Left lobe of liver (tissue), 2 donors: Measurements from ENCODE around the gene FAM107B. TPM values are rescaled to one million over a fixed set of nuclear protein-coding genes. Genes with fewer than 3 reads are reported as not detected.
"Not testable (repeated sequence)": the region's sequence is repeated elsewhere in the genome, so short reads cannot be mapped to it uniquely, and the experiment has no call there.

Experiments
- ATAC-seq: fragments of 200-7000 bp; cut with Tn5 transposase; one replicate; pipeline ENCODE4 v1.9.1; 2020; ENCODE audit warnings: mild to moderate bottlenecking, moderate library complexity
- DNase-seq: peaks from one replicate; pipeline ENCODE4 v3.0.0-alpha.2; 2020; ENCODE audit warnings: low spot score
- total RNA-seq: library from RNA; stranded (reverse); gene quantifications from one replicate; pipeline ENCODE4 v1.2.1, GENCODE V29; 2021
- donor health status: DM: no; HTN: no; CAD: no; lungs with moderate emphysema.
- donor health status: DM: no; HTN: yes; CAD: no.

The FAM107B gene
- total RNA-seq, 1 donor from 2014 or later, result 67.2 TPM

GRCh38 chr10:14696821-14697220, 77.9 kb downstream of the FAM107B start:
- DNase-seq (peak; percentile 83), ATAC-seq (peak; percentile 99)

GRCh38 chr10:14695847-14696480, 78.7 kb downstream of the FAM107B start:
- no peak for DNase-seq
- ATAC-seq, result no peak

- ATAC-seq, result no peak
- DNase-seq, result no peak
These were observed 80.8 kb downstream of the FAM107B start for GRCh38 chr10:14693891-14694290.

- ATAC-seq, result no peak
These were observed 82.2 kb downstream of the FAM107B start for GRCh38 chr10:14692344-14693076.

GRCh38 chr10:14691359-14691758, 83.3 kb downstream of the FAM107B start:
- DNase-seq (no peak), ATAC-seq (no peak)

More at GRCh38 chr10:14692344-14693076, 82.2 kb downstream of the FAM107B start:
- DNase-seq, result no peak

- no peak for ATAC-seq
- no peak for DNase-seq
These were observed 86.1 kb downstream of the FAM107B start for GRCh38 chr10:14688606-14689005.

- DNase-seq, result not testable (repeated sequence)
These were observed 86.5 kb downstream of the FAM107B start for GRCh38 chr10:14688189-14688588.

GRCh38 chr10:14687340-14687739, 87.4 kb downstream of the FAM107B start:
- peak; percentile 37 for ATAC-seq
- DNase-seq, result no peak

More at GRCh38 chr10:14688189-14688588, 86.5 kb downstream of the FAM107B start:
- not testable (repeated sequence) for ATAC-seq

GRCh38 chr10:14686356-14686755, 88.3 kb downstream of the FAM107B start:
- DNase-seq (no peak), ATAC-seq (no peak)

- no peak for ATAC-seq
- DNase-seq, result no peak
These were observed 90.3 kb downstream of the FAM107B start for GRCh38 chr10:14684354-14684753.

- no peak for DNase-seq
- ATAC-seq, result peak; percentile 21
These were observed 91.4 kb downstream of the FAM107B start for GRCh38 chr10:14683256-14683655.

GRCh38 chr10:14681802-14682201, 92.9 kb downstream of the FAM107B start:
- DNase-seq (no peak), ATAC-seq (no peak)

- ATAC-seq, result no peak
- no peak for DNase-seq
These were observed 93.4 kb downstream of the FAM107B start for GRCh38 chr10:14681305-14681704.

- DNase-seq, result no peak
- no peak for ATAC-seq
These were observed 96.1 kb downstream of the FAM107B start for GRCh38 chr10:14678637-14679036.

GRCh38 chr10:14676732-14677131, 98.0 kb downstream of the FAM107B start:
- no peak for ATAC-seq
- no peak for DNase-seq

- ATAC-seq, result peak; percentile 96
- DNase-seq, result no peak
These were observed 100.2 kb downstream of the FAM107B start for GRCh38 chr10:14674376-14675050.

GRCh38 chr10:14673189-14673861, 101.4 kb downstream of the FAM107B start:
- DNase-seq, result no peak
- no peak for ATAC-seq

- no peak for DNase-seq
- ATAC-seq, result no peak
These were observed 103.3 kb downstream of the FAM107B start for GRCh38 chr10:14671386-14671831.

- DNase-seq (no peak), ATAC-seq (no peak)
These were observed 104.0 kb downstream of the FAM107B start for GRCh38 chr10:14670551-14671240.

- ATAC-seq (no peak), DNase-seq (no peak)
These were observed 105.1 kb downstream of the FAM107B start for GRCh38 chr10:14669576-14669975.

- no peak for ATAC-seq
- no peak for DNase-seq
These were observed 106.9 kb downstream of the FAM107B start for GRCh38 chr10:14667781-14668180.
